ENCODE measurements around the gene TCEA2. TPM values are rescaled to one million over a fixed set of nuclear protein-coding genes. Genes with fewer than 3 reads are reported as not detected.

The TCEA2 gene
- total and polyA plus RNA-seq, 2 of the 13 experiments (the other 11 are each of a cell fraction or from before 2014, with no cell fraction given) = 28.1 to 33.7 TPM

DNA sequence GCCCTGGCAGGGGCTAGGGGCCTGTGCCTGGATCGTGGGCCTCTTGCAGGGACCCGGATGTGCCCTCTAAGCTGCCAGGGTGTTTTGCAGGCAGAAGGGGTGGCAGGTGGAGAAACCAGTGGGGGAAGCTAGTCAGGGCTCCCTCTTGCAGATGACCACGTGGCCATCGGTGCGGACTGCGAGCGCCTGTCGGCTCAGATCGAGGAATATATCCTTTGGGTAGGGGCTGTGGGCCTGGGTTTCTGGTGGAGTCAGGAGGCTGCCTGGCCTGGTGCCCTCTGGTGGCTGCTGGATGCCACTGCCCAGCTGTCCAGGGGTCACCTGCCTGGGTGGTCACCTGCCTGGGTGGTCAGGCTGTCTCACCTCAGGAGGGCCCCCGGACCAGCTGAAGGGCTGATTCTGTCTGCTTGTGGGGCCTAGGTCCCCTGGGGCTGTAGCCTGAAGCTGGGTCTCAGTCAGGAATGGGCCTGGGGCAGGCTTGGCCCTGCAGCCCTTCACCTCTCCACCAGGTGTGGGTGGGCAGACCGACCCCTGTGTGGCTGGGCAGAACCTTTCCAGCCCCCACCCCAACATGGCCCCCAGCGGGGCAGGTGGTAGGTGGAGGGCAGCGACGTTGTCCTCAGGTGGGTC is 6.7 kb downstream of the TCEA2 start (continued):
- TF ChIP-seq, protein P1, sequence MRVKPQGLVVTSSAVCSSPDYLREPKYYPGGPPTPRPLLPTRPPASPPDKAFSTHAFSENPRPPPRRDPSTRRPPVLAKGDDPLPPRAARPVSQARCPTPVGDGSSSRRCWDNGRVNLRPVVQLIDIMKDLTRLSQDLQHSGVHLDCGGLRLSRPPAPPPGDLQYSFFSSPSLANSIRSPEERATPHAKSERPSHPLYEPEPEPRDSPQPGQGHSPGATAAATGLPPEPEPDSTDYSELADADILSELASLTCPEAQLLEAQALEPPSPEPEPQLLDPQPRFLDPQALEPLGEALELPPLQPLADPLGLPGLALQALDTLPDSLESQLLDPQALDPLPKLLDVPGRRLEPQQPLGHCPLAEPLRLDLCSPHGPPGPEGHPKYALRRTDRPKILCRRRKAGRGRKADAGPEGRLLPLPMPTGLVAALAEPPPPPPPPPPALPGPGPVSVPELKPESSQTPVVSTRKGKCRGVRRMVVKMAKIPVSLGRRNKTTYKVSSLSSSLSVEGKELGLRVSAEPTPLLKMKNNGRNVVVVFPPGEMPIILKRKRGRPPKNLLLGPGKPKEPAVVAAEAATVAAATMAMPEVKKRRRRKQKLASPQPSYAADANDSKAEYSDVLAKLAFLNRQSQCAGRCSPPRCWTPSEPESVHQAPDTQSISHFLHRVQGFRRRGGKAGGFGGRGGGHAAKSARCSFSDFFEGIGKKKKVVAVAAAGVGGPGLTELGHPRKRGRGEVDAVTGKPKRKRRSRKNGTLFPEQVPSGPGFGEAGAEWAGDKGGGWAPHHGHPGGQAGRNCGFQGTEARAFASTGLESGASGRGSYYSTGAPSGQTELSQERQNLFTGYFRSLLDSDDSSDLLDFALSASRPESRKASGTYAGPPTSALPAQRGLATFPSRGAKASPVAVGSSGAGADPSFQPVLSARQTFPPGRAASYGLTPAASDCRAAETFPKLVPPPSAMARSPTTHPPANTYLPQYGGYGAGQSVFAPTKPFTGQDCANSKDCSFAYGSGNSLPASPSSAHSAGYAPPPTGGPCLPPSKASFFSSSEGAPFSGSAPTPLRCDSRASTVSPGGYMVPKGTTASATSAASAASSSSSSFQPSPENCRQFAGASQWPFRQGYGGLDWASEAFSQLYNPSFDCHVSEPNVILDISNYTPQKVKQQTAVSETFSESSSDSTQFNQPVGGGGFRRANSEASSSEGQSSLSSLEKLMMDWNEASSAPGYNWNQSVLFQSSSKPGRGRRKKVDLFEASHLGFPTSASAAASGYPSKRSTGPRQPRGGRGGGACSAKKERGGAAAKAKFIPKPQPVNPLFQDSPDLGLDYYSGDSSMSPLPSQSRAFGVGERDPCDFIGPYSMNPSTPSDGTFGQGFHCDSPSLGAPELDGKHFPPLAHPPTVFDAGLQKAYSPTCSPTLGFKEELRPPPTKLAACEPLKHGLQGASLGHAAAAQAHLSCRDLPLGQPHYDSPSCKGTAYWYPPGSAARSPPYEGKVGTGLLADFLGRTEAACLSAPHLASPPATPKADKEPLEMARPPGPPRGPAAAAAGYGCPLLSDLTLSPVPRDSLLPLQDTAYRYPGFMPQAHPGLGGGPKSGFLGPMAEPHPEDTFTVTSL (CRISPR knock-in tag; IDR thresholded peaks at IDR 0.05; ENCODE audit: borderline replicate concordance) = no peak
- TF ChIP-seq NR2F6 (IDR thresholded peaks at IDR 0.05) = peak; percentile 45; the same call in 1 of the 2 replicates
- TF ChIP-seq NR2F6 (CRISPR knock-in tag; IDR thresholded peaks at IDR 0.05) = peak; percentile 72
- TF ChIP-seq XBP1 (CRISPR knock-in tag; IDR thresholded peaks at IDR 0.05) = no peak
- no peak for TF ChIP-seq ONECUT2 (CRISPR knock-in tag; IDR thresholded peaks at IDR 0.05)
- TF ChIP-seq SALL2 (CRISPR knock-in tag; IDR thresholded peaks at IDR 0.05) = no peak; the same call in 1 of the 2 replicates
- no peak for TF ChIP-seq TMF1 (CRISPR knock-in tag; IDR thresholded peaks at IDR 0.05; ENCODE audit: low read depth)
- no peak for TF ChIP-seq ZNF546 (CRISPR knock-in tag; conservative IDR thresholded peaks at IDR 0.05)
- no peak for TF ChIP-seq ZNF337 (CRISPR knock-in tag; IDR thresholded peaks at IDR 0.05; ENCODE audit: borderline replicate concordance, low read depth)
- TF ChIP-seq CBX2 (IDR thresholded peaks at IDR 0.05; ENCODE audit: low read depth, low read length) = no peak
- TF ChIP-seq CBX2 (CRISPR knock-in tag; IDR thresholded peaks at IDR 0.05; ENCODE audit: low read depth) = no peak
- TF ChIP-seq ZFP90 (CRISPR knock-in tag; IDR thresholded peaks at IDR 0.05; ENCODE audit: borderline replicate concordance) = no peak
- TF ChIP-seq ZBTB7B (CRISPR knock-in tag; IDR thresholded peaks at IDR 0.05) = peak; percentile 94
- TF ChIP-seq NFYB (CRISPR knock-in tag; IDR thresholded peaks at IDR 0.05) = no peak
- TF ChIP-seq, protein P2, sequence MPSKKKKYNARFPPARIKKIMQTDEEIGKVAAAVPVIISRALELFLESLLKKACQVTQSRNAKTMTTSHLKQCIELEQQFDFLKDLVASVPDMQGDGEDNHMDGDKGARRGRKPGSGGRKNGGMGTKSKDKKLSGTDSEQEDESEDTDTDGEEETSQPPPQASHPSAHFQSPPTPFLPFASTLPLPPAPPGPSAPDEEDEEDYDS (CRISPR knock-in tag; IDR thresholded peaks at IDR 0.05) = 0 out of 2 replicates have a peak, but pooled peaks have one; percentile 27
- TF ChIP-seq MED13 (CRISPR knock-in tag; IDR thresholded peaks at IDR 0.05) = no peak
- TF ChIP-seq JDP2 (CRISPR knock-in tag; IDR thresholded peaks at IDR 0.05; ENCODE audit: borderline replicate concordance) = no peak
- no peak for TF ChIP-seq TCF12 (IDR thresholded peaks at IDR 0.05)
- peak; percentile 79; the same call in 1 of the 2 replicates for TF ChIP-seq TCF12 (CRISPR knock-in tag; IDR thresholded peaks at IDR 0.05)
- no peak for TF ChIP-seq PRMT3 (CRISPR knock-in tag; IDR thresholded peaks at IDR 0.05; ENCODE audit: borderline replicate concordance, low read depth)
- TF ChIP-seq THAP11 (CRISPR knock-in tag; IDR thresholded peaks at IDR 0.05) = peak; percentile 66
- TF ChIP-seq ATAD3A (CRISPR knock-in tag; IDR thresholded peaks at IDR 0.05) = no peak
- TF ChIP-seq, protein P3, sequence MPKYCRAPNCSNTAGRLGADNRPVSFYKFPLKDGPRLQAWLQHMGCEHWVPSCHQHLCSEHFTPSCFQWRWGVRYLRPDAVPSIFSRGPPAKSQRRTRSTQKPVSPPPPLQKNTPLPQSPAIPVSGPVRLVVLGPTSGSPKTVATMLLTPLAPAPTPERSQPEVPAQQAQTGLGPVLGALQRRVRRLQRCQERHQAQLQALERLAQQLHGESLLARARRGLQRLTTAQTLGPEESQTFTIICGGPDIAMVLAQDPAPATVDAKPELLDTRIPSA (CRISPR knock-in tag; IDR thresholded peaks at IDR 0.05; ENCODE audit: borderline replicate concordance) = no peak
- TF ChIP-seq MAFG (CRISPR knock-in tag; IDR thresholded peaks at IDR 0.05) = no peak
- TF ChIP-seq HOXA3 (CRISPR knock-in tag; IDR thresholded peaks at IDR 0.05) = no peak
